ENCODE results near the gene WHRN.

- TF ChIP-seq POLR2AphosphoS5 (IDR thresholded peaks at IDR 0.05; ENCODE audit: low read depth, low read length) (no peak), SIN3A (IDR thresholded peaks at IDR 0.05; ENCODE audit: borderline replicate concordance, insufficient read depth, low read length) (no peak), TAF1 (IDR thresholded peaks at IDR 0.05; ENCODE audit: borderline replicate concordance, insufficient read depth, low read length) (no peak)
Observed at GRCh38 chr9:114521846-114522245, 16.6 kb upstream of the WHRN start.
